IMR-90 (cell line): ENCODE data around the gene KDM1B. TPM values are rescaled to one million over a fixed set of nuclear protein-coding genes. Genes with fewer than 3 reads are reported as not detected.

Experiments used
- ATAC-seq: fragments of 200-7000 bp; cut with Tn5 transposase; 2 replicates; pipeline ENCODE4 v1.9.1; 2020; ENCODE audit warnings: low read depth, mild to moderate bottlenecking, moderate library complexity
- BruUV-seq: library from RNA; stranded (reverse); fragments of 400-500 nt; replicated peaks from 2 replicates; lab custom pipeline; 2021; lab: Mats Ljungman, UMichigan
- CTCF ChIA-PET: fragments of 300-600 bp; formaldehyde crosslinking; extraction: SDS; loops from one replicate; lab custom pipeline; 2021; ENCODE audit warnings: antibody characterized with exemption; lab: Yijun Ruan, JAX
- POLR2A ChIA-PET: fragments of 300-600 bp; sonication (Branson Sonifier 250); formaldehyde crosslinking; loops from one replicate; lab custom pipeline; 2022; ENCODE audit warnings: antibody characterized with exemption; ENCODE audit not compliant: unreplicated experiment; lab: Charles Lee
- DNase-seq: peaks from one replicate; pipeline ENCODE4 v3.0.0; 2013
- H2AFZ ChIP-seq: replicated peaks from 2 replicates; pipeline ENCODE3; 2013; ENCODE audit warnings: low read length, mild to moderate bottlenecking; ENCODE audit not compliant: poor library complexity
- H2AK5ac ChIP-seq: 2 replicates; pipeline ENCODE4 v1.6.1; 2013; ENCODE audit warnings: low read depth, low read length, inconsistent platforms
- H2AK9ac ChIP-seq: replicated peaks from 2 replicates; pipeline ENCODE3; 2013; ENCODE audit warnings: mild to moderate bottlenecking, low read depth, low read length, moderate library complexity; ENCODE audit not compliant: poor library complexity
- H2BK120ac ChIP-seq: 2 replicates; pipeline ENCODE4 v1.6.1; 2013; ENCODE audit warnings: low read depth, low read length, inconsistent platforms
- H2BK15ac ChIP-seq: 3 replicates; pipeline ENCODE4 v1.6.1; 2013; ENCODE audit warnings: low read depth, low read length, inconsistent platforms
- H2BK20ac ChIP-seq: 2 replicates; pipeline ENCODE4 v1.6.1; 2013; ENCODE audit warnings: low read depth, mild to moderate bottlenecking, inconsistent platforms, low read length, moderate library complexity
- H2BK5ac ChIP-seq: 2 replicates; pipeline ENCODE4 v1.6.1; 2013; ENCODE audit warnings: mild to moderate bottlenecking, low read depth, low read length, inconsistent platforms; ENCODE audit not compliant: poor library complexity, severe bottlenecking
- H3K14ac ChIP-seq: replicated peaks from 2 replicates; pipeline ENCODE4 v1.6.1; 2013; ENCODE audit warnings: low read depth, low read length, inconsistent platforms
- H3K18ac ChIP-seq: 2 replicates; pipeline ENCODE4 v1.6.1; 2013; ENCODE audit warnings: low read depth, low read length, control low read depth
- H3K23ac ChIP-seq: 2 replicates; pipeline ENCODE4 v1.6.1; 2013; ENCODE audit warnings: low read depth, low read length, inconsistent platforms
- H3K27ac ChIP-seq: 2 replicates; pipeline ENCODE4 v1.5.1; 2013; ENCODE audit warnings: mild to moderate bottlenecking, control low read depth, low read length; ENCODE audit not compliant: insufficient read depth
- H3K27me3 ChIP-seq: 2 replicates; pipeline ENCODE4 v1.6.1; 2013; ENCODE audit warnings: low read length; ENCODE audit not compliant: control insufficient read depth, insufficient read depth
- H3K36me3 ChIP-seq: 2 replicates; pipeline ENCODE4 v1.6.1; 2013; ENCODE audit warnings: low read length, mixed read lengths; ENCODE audit not compliant: control insufficient read depth, insufficient read depth
- H3K4ac ChIP-seq: 2 replicates; pipeline ENCODE4 v1.6.1; 2013; ENCODE audit warnings: low read depth, low read length, inconsistent platforms
- H3K4me1 ChIP-seq: 2 replicates; pipeline ENCODE4 v1.6.1; 2013; ENCODE audit warnings: low read length, mixed read lengths; ENCODE audit not compliant: control insufficient read depth, insufficient read depth
- H3K4me2 ChIP-seq: 2 replicates; pipeline ENCODE4 v1.6.1; 2013; ENCODE audit warnings: low read depth, mild to moderate bottlenecking, control low read depth, low read length, moderate library complexity
- H3K4me3 ChIP-seq: 2 replicates; pipeline ENCODE4 v1.5.1; 2013; ENCODE audit warnings: low read depth, mild to moderate bottlenecking, control low read depth, low read length, moderate library complexity; ENCODE audit not compliant: insufficient read depth
- H3K56ac ChIP-seq: 2 replicates; pipeline ENCODE4 v1.6.1; 2013; ENCODE audit warnings: low read length, inconsistent platforms; ENCODE audit not compliant: insufficient read depth; ENCODE audit errors: extremely low read depth
- H3K79me1 ChIP-seq, 2 experiments: 2 replicates each; pipeline ENCODE4 v1.6.1; 2013; ENCODE audit warnings: low read length in 2 of 2, inconsistent platforms in 1 of 2, low read depth in 1 of 2
- H3K9ac ChIP-seq: 2 replicates; pipeline ENCODE4 v1.6.1; 2013; ENCODE audit warnings: low read depth, low read length, control low read depth
- H3K9me1 ChIP-seq: 2 replicates; pipeline ENCODE4 v1.6.1; 2013; ENCODE audit warnings: low read length, inconsistent platforms; ENCODE audit not compliant: insufficient read depth
- H3K9me3 ChIP-seq: 2 replicates; pipeline ENCODE4 v1.6.1; 2013; ENCODE audit warnings: low read length; ENCODE audit not compliant: control insufficient read depth, insufficient read depth
- H4K20me1 ChIP-seq: 2 replicates; pipeline ENCODE4 v1.6.1; 2013; ENCODE audit warnings: low read length, inconsistent platforms; ENCODE audit not compliant: insufficient read depth
- H4K5ac ChIP-seq: 2 replicates; pipeline ENCODE4 v1.6.1; 2013; ENCODE audit warnings: mild to moderate bottlenecking, low read depth, low read length, control low read depth
- H4K8ac ChIP-seq, 2 experiments: 2 replicates each; pipeline ENCODE4 v1.6.1; 2013; ENCODE audit warnings: low read depth in 2 of 2, low read length in 2 of 2, control low read depth in 1 of 2, inconsistent platforms in 1 of 2
- H4K91ac ChIP-seq: 2 replicates; pipeline ENCODE4 v1.6.1; 2013; ENCODE audit warnings: low read depth, low read length, inconsistent platforms; ENCODE audit not compliant: insufficient read depth
- CEBPB ChIP-seq: IDR thresholded peaks from 2 replicates; pipeline ENCODE4 v1.6.1; 2012; ENCODE audit warnings: low read depth, low read length, improper control_type of control experiment
- ELK1 ChIP-seq: fragments of 150-350 bp; IDR thresholded peaks from 2 replicates; pipeline ENCODE4 v1.6.1; 2016; ENCODE audit warnings: low read depth, mild to moderate bottlenecking, low read length, moderate library complexity, borderline replicate concordance
- MAFK ChIP-seq: IDR thresholded peaks from 2 replicates; pipeline ENCODE4 v1.6.1; 2012; ENCODE audit warnings: low read depth, low read length, improper control_type of control experiment
- POLR2A ChIP-seq: IDR thresholded peaks from 2 replicates; pipeline ENCODE4 v1.6.1; 2012; ENCODE audit warnings: mild to moderate bottlenecking, low read depth, low read length
- RCOR1 ChIP-seq: IDR thresholded peaks from 2 replicates; pipeline ENCODE4 v1.6.1; 2012; ENCODE audit warnings: mild to moderate bottlenecking, low read length, improper control_type of control experiment; ENCODE audit not compliant: insufficient replicate concordance
- WGBS, 2 experiments: methylation state at CpG; one replicate each; pipeline versions ENCODE4 v1.1.5 to v1.1.7; 2013; ENCODE audit warnings: missing lambda C conversion rate in 2 of 2; ENCODE audit not compliant: insufficient read length in 1 of 2; ENCODE audit errors: extremely low coverage in 2 of 2; 5-methylcytosine and 5-hydroxymethylcytosine counted together
- dilution Hi-C: fragments of 300-500 bp; cut with HindIII; formaldehyde crosslinking; loops from one replicate; pipeline ENCODE4 v1.14.3; 2018; ENCODE audit warnings: low sequenced_read_pairs; ENCODE audit not compliant: unreplicated experiment
- in situ Hi-C: fragments of 300-500 bp; cut with MboI; formaldehyde crosslinking; loops from 3 replicates; pipeline ENCODE4 v1.14.3; 2019; ENCODE audit warnings: low sequenced_read_pairs, inconsistent platforms, mixed read lengths
- intact Hi-C: fragments of 100-400 bp; cut with micrococcal nuclease; formaldehyde crosslinking; loops from 2 replicates; pipeline ENCODE4 v1.10.0; 2022
- polyA plus RNA-seq, 3 experiments: library from polyadenylated mRNA; depleted of rRNA; stranded (reverse); fragments of >200 nt; gene quantifications; 2 replicates each; pipeline ENCODE4 v1.2.3, GENCODE V29; 2012; ENCODE audit warnings: low replicate concordance in 1 of 3
- total RNA-seq: library from RNA; depleted of rRNA; stranded (reverse); fragments of >200 nt; gene quantifications from 2 replicates; pipeline ENCODE4 v1.2.3, GENCODE V29; 2012

Gene KDM1B
- total and polyA plus RNA-seq, 2 of the 4 experiments (the other 2 are of a cell fraction) = 13.2 to 16.7 TPM

GRCh38 chr6:18234564-18234963 lies 79.3 kb downstream of the KDM1B start:
- Histone ChIP-seq H3K23ac (no peak overlapping the region), H3K27me3 (no peaks in the 10 kb centered on the region), H4K8ac (no peak overlapping the region), H2AFZ (no peak overlapping the region), H2AK5ac (no peak overlapping the region), H4K20me1 (no peaks in the 10 kb centered on the region), H3K18ac (no peak overlapping the region), H3K56ac (no peak overlapping the region), H2BK20ac (no peak overlapping the region), H3K79me1 (peaks cover 8 to 17% of the 10 kb centered on the region in 2 experiments; a peak in 3 of 4 replicates), H4K91ac (no peak overlapping the region), H2AK9ac (no peak overlapping the region), H3K14ac (no peak overlapping the region), H3K9ac (no peak overlapping the region), H3K9me3 (peaks cover 4% of the 10 kb centered on the region), H3K4me2 (no peak overlapping the region), H2BK15ac (no peak overlapping the region), H3K27ac (no peak overlapping the region), H3K4ac (no peak overlapping the region), H4K5ac (no peak overlapping the region), H3K36me3 (peaks cover 24% of the 10 kb centered on the region), H3K4me3 (no peak overlapping the region), H2BK5ac (no peak overlapping the region), H3K4me1 (no peaks in the 10 kb centered on the region), H2BK120ac (no peak overlapping the region), H3K9me1 (no peaks in the 10 kb centered on the region)
- CTCF ChIA-PET = no interaction called here
- in situ Hi-C loops (no loop called here), intact Hi-C loops (no loop called here), dilution Hi-C loops (no loop called here)
- TF ChIP-seq MAFK = no peak
- no peak for TF ChIP-seq RCOR1
- no peak for TF ChIP-seq CEBPB
- TF ChIP-seq POLR2A = no peak
- TF ChIP-seq ELK1 = no peak
- DNase-seq = no peak
- ATAC-seq = no peak
- POLR2A ChIA-PET = no interaction called here
- no CpG with 5 or more reads among the region's 1 CpG for WGBS, 2 experiments
- BruUV-seq = no TSS peak
